A549 (cell line): Measurements from ENCODE around the gene CCDC38. TPM values are rescaled to one million over a fixed set of nuclear protein-coding genes. Genes with fewer than 3 reads are reported as not detected.
"Not testable (repeated sequence)": the region's sequence is repeated elsewhere in the genome, so short reads cannot be mapped to it uniquely, and the experiment has no call there.

Experiments used
- ATAC-seq, 2 experiments: fragments of 200-7000 bp in 1 of 2; fragments of >200 bp in 1 of 2; cut with Nextera tagmentation in 1 of 2; cut with Tn5 transposase in 1 of 2; 3 replicates each; pipeline versions ENCODE4 v1.8.0 to v1.9.1; 2018 to 2020; ENCODE audit warnings: mild to moderate bottlenecking in 1 of 2, moderate library complexity in 1 of 2
- CTCF ChIA-PET: fragments of 300-600 bp; sonication (Branson Sonifier 250); formaldehyde crosslinking; extraction: SDS; loops from one replicate; lab custom pipeline; 2021; ENCODE audit warnings: antibody characterized with exemption, inconsistent platforms; lab: Yijun Ruan, JAX
- POLR2A ChIA-PET: fragments of 350-600 bp; formaldehyde crosslinking; extraction: SDS; loops from one replicate; lab custom pipeline; 2021; ENCODE audit warnings: antibody characterized with exemption, inconsistent platforms; lab: Yijun Ruan, JAX
- DNase-seq, 2 experiments: peaks; one replicate each; pipeline versions ENCODE4 v3.0.0 to v3.0.0-alpha.2; 2011 to 2016; ENCODE audit warnings: low read depth in 1 of 2, low spot score in 1 of 2
- FAIRE-seq: peaks from 2 replicates; lab custom pipeline; 2011; peaks lifted over from hg19 to GRCh38; lab: Jason Lieb, UNC
- H3K27ac ChIP-seq, 2 experiments: fragments of >200 bp; sonication (Bioruptor Twin); formaldehyde crosslinking; 3 replicates each; pipeline ENCODE4 v1.5.1; 2016 to 2017
- H3K4me1 ChIP-seq: fragments of >200 bp; sonication (Bioruptor Twin); formaldehyde crosslinking; 3 replicates; pipeline ENCODE4 v1.6.1; 2016
- H3K4me2 ChIP-seq: fragments of >200 bp; sonication (Bioruptor Twin); formaldehyde crosslinking; 3 replicates; pipeline ENCODE4 v1.6.1; 2016
- H3K4me3 ChIP-seq: fragments of >200 bp; sonication (Bioruptor Twin); formaldehyde crosslinking; 3 replicates; pipeline ENCODE4 v1.5.1; 2016
- H3K9me3 ChIP-seq: fragments of >200 bp; sonication (Bioruptor Twin); formaldehyde crosslinking; 3 replicates; pipeline ENCODE4 v1.6.1; 2016
- ATOH8 ChIP-seq: fragments of 250-450 bp; sonication (Bioruptor Pico); IDR thresholded peaks from 2 replicates; pipeline ENCODE4 v1.5.0; 2020; ENCODE audit warnings: low read depth, mild to moderate bottlenecking, moderate library complexity
- BCL3 ChIP-seq: fragments of >200 bp; sonication (Bioruptor Twin); formaldehyde crosslinking; IDR thresholded peaks from 3 replicates; pipeline ENCODE4 v1.6.1; 2016
- CBX8 ChIP-seq: fragments of 200-600 bp; sonication (generic); IDR thresholded peaks from 2 replicates; pipeline ENCODE4 v1.6.1; 2016
- CEBPB ChIP-seq, 2 experiments: fragments of >200 bp in 1 of 2; sonication (Bioruptor Twin) in 1 of 2; formaldehyde crosslinking in 1 of 2; IDR thresholded peaks; 2 replicates each; pipeline ENCODE4 v1.6.1; 2012 to 2016
- CHD4 ChIP-seq: fragments of 200-600 bp; sonication (generic); IDR thresholded peaks from 2 replicates; pipeline ENCODE4 v1.6.1; 2016; ENCODE audit warnings: antibody characterized with exemption, mild to moderate bottlenecking, borderline replicate concordance
- CTCF ChIP-seq: fragments of >200 bp; sonication (Bioruptor Twin); formaldehyde crosslinking; IDR thresholded peaks from 3 replicates; pipeline ENCODE4 v1.5.1; 2016
- EP300 ChIP-seq, 2 experiments: fragments of >200 bp; sonication (Bioruptor Twin); formaldehyde crosslinking; IDR thresholded peaks; 2 replicates in 1 of 2; 3 replicates in 1 of 2; pipeline ENCODE4 v1.6.1; 2016 to 2017
- GATA3 ChIP-seq: IDR thresholded peaks from 2 replicates; pipeline ENCODE4 v1.6.1; 2012; ENCODE audit warnings: borderline replicate concordance
- HOXA7 ChIP-seq: fragments of 250-450 bp; sonication (Bioruptor Pico); IDR thresholded peaks from 2 replicates; pipeline ENCODE4 v1.5.0; 2020; ENCODE audit warnings: mild to moderate bottlenecking, moderate library complexity
- HOXB5 ChIP-seq: fragments of 250-450 bp; sonication (Bioruptor Pico); IDR thresholded peaks from 2 replicates; pipeline ENCODE4 v1.5.0; 2020; ENCODE audit warnings: mild to moderate bottlenecking, moderate library complexity
- MAZ ChIP-seq: fragments of 150-350 bp; IDR thresholded peaks from 2 replicates; pipeline ENCODE4 v1.6.1; 2014; ENCODE audit warnings: antibody characterized with exemption, low read depth, low read length, borderline replicate concordance
- NPAS2 ChIP-seq: fragments of 250-450 bp; sonication (Bioruptor Pico); IDR thresholded peaks from 2 replicates; pipeline ENCODE4 v1.8.0; 2022; ENCODE audit warnings: mild to moderate bottlenecking, moderate library complexity, borderline replicate concordance
- POLR2A ChIP-seq: IDR thresholded peaks from 2 replicates; pipeline ENCODE4 v1.6.1; 2012; ENCODE audit warnings: mild to moderate bottlenecking, low read length
- RAD21 ChIP-seq, 2 experiments: fragments of >200 bp in 1 of 2; sonication (Bioruptor Twin) in 1 of 2; formaldehyde crosslinking in 1 of 2; IDR thresholded peaks in 1 of 2; conservative IDR thresholded peaks in 1 of 2; 2 replicates in 1 of 2; 3 replicates in 1 of 2; pipeline ENCODE4 v1.6.1; 2012 to 2018; ENCODE audit warnings: inconsistent platforms in 1 of 2
- RARB ChIP-seq: fragments of 250-450 bp; sonication (Bioruptor Pico); IDR thresholded peaks from 2 replicates; pipeline ENCODE4 v1.8.0; 2021; ENCODE audit warnings: mild to moderate bottlenecking, moderate library complexity
- RCOR1 ChIP-seq: fragments of 150-350 bp; IDR thresholded peaks from 2 replicates; pipeline ENCODE4 v1.6.1; 2014; ENCODE audit warnings: antibody characterized with exemption, low read length, low read depth
- USF2 ChIP-seq: fragments of 450-650 bp; IDR thresholded peaks from 2 replicates; pipeline ENCODE4 v1.6.1; 2014; ENCODE audit warnings: antibody characterized with exemption
- WGBS: methylation state at CpG from one replicate; pipeline ENCODE4 v1.1.6; 2017; ENCODE audit errors: missing lambda C conversion rate; 5-methylcytosine and 5-hydroxymethylcytosine counted together
- polyA plus RNA-seq, 4 experiments: library from polyadenylated mRNA; depleted of rRNA in 3 of 4; stranded (reverse); fragments of >200 nt; fragmentation: RNase III in 1 of 4; extraction: RNeasy Plus Mini Kit Qiagen cat#74134 plus additional on column Dnase treatment in 1 of 4; gene quantifications; 2 replicates in 3 of 4; 3 replicates in 1 of 4; pipeline ENCODE4 v1.2.3, GENCODE V29; 2011 to 2017

The CCDC38 gene
- polyA plus RNA-seq, 2 of the 4 experiments (the other 2 are of a cell fraction), result 0.18 to 0.41 TPM

- TF ChIP-seq CHD4, result no peak
- no peak for TF ChIP-seq CEBPB (IDR thresholded peaks at IDR 0.05)
- TF ChIP-seq CBX8, result no peak
- no peak for TF ChIP-seq HOXB5 (CRISPR knock-in tag)
- TF ChIP-seq MAZ, result no peak
- TF ChIP-seq RCOR1, result no peak
- no peak for TF ChIP-seq RARB (CRISPR knock-in tag)
- TF ChIP-seq POLR2A, result no peak
- no peak for TF ChIP-seq NPAS2 (CRISPR knock-in tag)
- peak; percentile 91 for TF ChIP-seq RAD21 (conservative IDR thresholded peaks at IDR 0.05 in 1 of 2, IDR thresholded peaks at IDR 0.05 in 1 of 2)
- peak; percentile 76 for TF ChIP-seq CTCF
Observed at GRCh38 chr12:95848575-95849388, 93.6 kb downstream of the CCDC38 start (continued).

- peak; percentile 67 for TF ChIP-seq USF2
- TF ChIP-seq, all 56 proteins: peak for 1; not testable (repeated sequence) for 55
- FAIRE-seq, POLR2A ChIA-PET, H3K9me3 ChIP-seq: not testable (repeated sequence)
- Histone ChIP-seq H3K27ac (peak overlapping the region; percentile 76 to 83), H3K4me2 (peak overlapping the region; percentile 88), H3K4me1 (peaks cover 28% of the 10 kb centered on the region), H3K4me3 (peak overlapping the region; percentile 40)
- ATAC-seq, result peak; percentile 70 to 74
- WGBS, result 3% methylated on average over 9 of the region's 12 CpGs
- CTCF ChIA-PET, result interaction anchor here (1.2 kb wide), 1 partner anchor 22 kb away, joined by 4 read pairs; no protein-coding TSS in a partner anchor
- peak in 1 of 2 experiments; percentile 60 for DNase-seq
Observed at GRCh38 chr12:95842426-95842825, 100.0 kb downstream of the CCDC38 start.

GRCh38 chr12:95838125-95838524 is 104.3 kb downstream of the CCDC38 start:
- ChIA-PET CTCF (interaction anchor here (0.8 to 1.6 kb wide), 3 partner anchors 10 to 21 kb away, joined by 3 to 9 read pairs (median 3); no protein-coding TSS in a partner anchor), POLR2A (interaction anchor here (1.1 to 1.5 kb wide), 2 partner anchors 33 to 49 kb away, joined by 3 to 12 read pairs; no protein-coding TSS in a partner anchor)
- H3K4me2 ChIP-seq, result peak overlapping the region; percentile 65
- ATAC-seq, result peak; percentile 44 to 59; a peak in 5 of 6 replicates
- 3% methylated on average over 11 of the region's 11 CpGs for WGBS
- DNase-seq, result peak in 1 of 2 experiments; percentile 90
- peak; percentile 55; the same call in 1 of the 3 replicates for TF ChIP-seq BCL3
- TF ChIP-seq HOXA7 (CRISPR knock-in tag), result no peak
- TF ChIP-seq CEBPB (IDR thresholded peaks at IDR 0.05), result peak in 1 of 2 experiments; percentile 29; a peak in 1 of 4 replicates
- peak; percentile 43; the same call in 1 of the 2 replicates for TF ChIP-seq GATA3
- TF ChIP-seq ATOH8, result no peak
- TF ChIP-seq EP300 (IDR thresholded peaks at IDR 0.05), result 0 out of 5 replicates have a peak, but pooled peaks of 1 of the 2 experiments have one; percentile 19
- TF ChIP-seq, all 56 proteins: peak for 4
- H3K27ac ChIP-seq, result peak overlapping the region; percentile 80 to 87
- peaks cover 49% of the 10 kb centered on the region for H3K4me1 ChIP-seq
- peak; percentile 32 for FAIRE-seq
- no peaks in the 10 kb centered on the region for H3K9me3 ChIP-seq
- peak overlapping the region; percentile 7; the same call in 2 of the 3 replicates for H3K4me3 ChIP-seq
